ENCODE measurements around the gene LCNL1.

The LCNL1 gene

DNA sequence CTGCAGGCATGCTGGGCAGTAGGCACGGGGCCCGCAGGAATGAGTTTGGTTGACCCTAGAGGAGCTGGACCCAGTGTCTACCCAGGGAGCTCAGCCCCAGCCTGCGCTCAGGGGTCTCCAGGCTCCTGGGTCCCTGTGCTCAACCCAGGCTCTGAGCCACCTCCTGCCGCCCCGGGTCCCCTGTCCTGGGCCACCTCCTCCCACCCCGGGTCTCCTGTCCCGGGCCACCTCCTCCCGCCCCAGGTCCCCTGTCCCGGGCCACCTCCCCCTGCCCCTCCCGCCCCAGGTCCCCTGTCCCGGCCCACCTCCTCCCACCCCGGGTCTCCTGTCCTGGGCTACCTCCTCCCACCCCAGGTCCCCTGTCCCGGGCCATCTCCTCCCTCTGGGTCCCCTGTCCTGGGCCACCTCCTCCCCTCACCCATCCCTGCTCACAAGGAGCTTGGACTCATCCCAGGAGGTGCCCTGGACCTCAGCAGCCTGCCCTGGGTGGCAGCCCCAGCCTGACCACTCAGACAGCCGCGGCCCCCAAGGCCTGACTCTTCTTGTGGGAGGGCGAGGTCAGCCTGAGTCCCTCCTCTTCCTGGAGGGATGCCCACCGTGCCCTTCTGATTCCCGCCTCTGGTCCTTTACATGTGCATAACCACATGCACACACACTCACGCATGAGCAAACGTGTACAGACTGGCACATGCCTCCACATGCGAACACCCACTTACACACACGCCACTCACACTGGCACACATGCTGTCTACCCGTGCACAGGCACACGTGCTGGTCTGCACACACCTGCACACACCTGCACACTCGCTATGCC lies 28.3 kb upstream of the LCNL1 start:
- no peaks in the 10 kb centered on the region for H3K9me3 ChIP-seq (ENCODE audit: control insufficient read depth in 1 of 2, low read length in 2 of 2)
- no peak overlapping the region for H3K4me3 ChIP-seq (ENCODE audit: low read depth in 1 of 2, low read length in 2 of 2)
- H3K27ac ChIP-seq (ENCODE audit: low read depth, low read length), result no peak overlapping the region
- peaks cover 4 to 8% of the 10 kb centered on the region in 2 donors for H3K4me1 ChIP-seq (ENCODE audit: control insufficient read depth in 1 of 2, insufficient read depth in 2 of 2, low read length in 2 of 2)
- no peaks in the 10 kb centered on the region for H3K36me3 ChIP-seq (ENCODE audit: control insufficient read depth in 1 of 2, insufficient read depth in 2 of 2, low read length in 2 of 2)
- no peak overlapping the region for H3K9ac ChIP-seq (ENCODE audit: low read depth in 1 of 2, low read length in 2 of 2)
- H3K27me3 ChIP-seq (ENCODE audit: control insufficient read depth in 1 of 2, insufficient read depth in 2 of 2, low read length in 2 of 2), result no peaks in the 10 kb centered on the region

DNA sequence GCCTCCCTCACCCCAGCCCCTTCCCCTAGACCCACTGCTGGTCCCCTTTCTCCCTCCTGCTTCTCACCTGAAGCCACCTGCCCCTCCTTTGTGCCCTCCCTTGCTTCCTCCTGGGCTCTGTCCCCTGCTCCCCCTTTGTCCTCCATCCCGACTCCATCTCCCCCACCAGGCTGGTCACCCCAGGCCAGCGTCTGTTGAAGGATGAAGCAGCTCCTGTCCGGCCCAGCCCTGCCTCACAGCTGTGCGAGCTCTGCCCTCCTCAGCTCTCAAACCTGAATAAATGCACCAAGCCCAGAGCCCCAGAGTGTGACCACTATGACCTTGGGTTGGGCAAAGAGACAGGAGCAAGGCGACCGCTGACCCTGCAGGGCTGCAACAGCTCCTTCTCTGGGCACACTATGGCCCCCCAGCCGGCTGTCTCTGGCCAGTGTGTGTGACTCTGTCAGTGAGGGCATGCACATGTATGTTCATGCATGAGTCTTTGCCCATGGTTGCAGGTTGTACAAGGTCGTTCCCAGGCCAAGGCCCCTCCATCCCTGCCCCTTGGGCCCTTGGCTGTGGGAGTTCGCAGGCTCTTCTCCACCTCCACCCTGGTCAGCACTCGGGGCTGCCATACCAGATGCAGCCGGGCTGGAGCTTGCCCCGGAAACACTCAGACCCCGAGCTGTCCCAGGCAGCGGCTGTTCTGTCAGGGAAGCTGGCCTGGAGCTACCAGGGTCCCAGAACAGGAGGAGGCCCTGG lies 27.4 kb upstream of the LCNL1 start:
- no peak overlapping the region for H3K9ac ChIP-seq (ENCODE audit: low read depth in 1 of 2, low read length in 2 of 2)
- H3K4me1 ChIP-seq (ENCODE audit: control insufficient read depth in 1 of 2, insufficient read depth in 2 of 2, low read length in 2 of 2), result peaks cover 4 to 7% of the 10 kb centered on the region in 2 donors
- H3K27me3 ChIP-seq (ENCODE audit: control insufficient read depth in 1 of 2, insufficient read depth in 2 of 2, low read length in 2 of 2), result no peaks in the 10 kb centered on the region
- no peak overlapping the region for H3K4me3 ChIP-seq (ENCODE audit: low read depth in 1 of 2, low read length in 2 of 2)
- no peaks in the 10 kb centered on the region for H3K36me3 ChIP-seq (ENCODE audit: control insufficient read depth in 1 of 2, insufficient read depth in 2 of 2, low read length in 2 of 2)
- no peak overlapping the region for H3K27ac ChIP-seq (ENCODE audit: low read depth, low read length)
- no peaks in the 10 kb centered on the region for H3K9me3 ChIP-seq (ENCODE audit: control insufficient read depth in 1 of 2, low read length in 2 of 2)

DNA sequence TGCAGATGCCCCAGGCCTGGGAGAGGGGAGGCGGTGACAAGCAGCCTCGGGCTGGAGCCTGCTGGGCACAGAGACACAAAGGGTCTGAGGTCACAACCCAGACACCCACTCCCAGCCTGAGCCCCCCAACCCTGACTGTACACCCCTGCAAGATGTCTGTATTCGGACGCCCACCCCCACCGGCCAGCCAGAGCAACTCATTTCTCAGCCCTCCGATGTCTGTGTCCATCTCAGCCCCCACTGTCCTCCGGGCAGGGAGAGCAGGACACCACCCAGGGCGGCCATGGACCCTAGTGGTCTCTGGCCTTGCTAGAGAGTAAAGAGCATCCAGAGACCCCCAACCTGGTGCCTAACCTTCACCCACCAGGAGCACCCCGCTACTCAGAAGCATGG lies 26.9 kb upstream of the LCNL1 start:
- Histone ChIP-seq H3K9ac (ENCODE audit: low read depth in 1 of 2, low read length in 2 of 2) (no peak overlapping the region), H3K4me1 (ENCODE audit: control insufficient read depth in 1 of 2, insufficient read depth in 2 of 2, low read length in 2 of 2) (peaks cover 0 to 1% of the 10 kb centered on the region in 2 donors), H3K27me3 (ENCODE audit: control insufficient read depth in 1 of 2, insufficient read depth in 2 of 2, low read length in 2 of 2) (no peaks in the 10 kb centered on the region), H3K27ac (ENCODE audit: low read depth, low read length) (no peak overlapping the region), H3K4me3 (ENCODE audit: low read depth in 1 of 2, low read length in 2 of 2) (no peak overlapping the region), H3K9me3 (ENCODE audit: control insufficient read depth in 1 of 2, low read length in 2 of 2) (no peaks in the 10 kb centered on the region), H3K36me3 (ENCODE audit: control insufficient read depth in 1 of 2, insufficient read depth in 2 of 2, low read length in 2 of 2) (no peaks in the 10 kb centered on the region)

DNA sequence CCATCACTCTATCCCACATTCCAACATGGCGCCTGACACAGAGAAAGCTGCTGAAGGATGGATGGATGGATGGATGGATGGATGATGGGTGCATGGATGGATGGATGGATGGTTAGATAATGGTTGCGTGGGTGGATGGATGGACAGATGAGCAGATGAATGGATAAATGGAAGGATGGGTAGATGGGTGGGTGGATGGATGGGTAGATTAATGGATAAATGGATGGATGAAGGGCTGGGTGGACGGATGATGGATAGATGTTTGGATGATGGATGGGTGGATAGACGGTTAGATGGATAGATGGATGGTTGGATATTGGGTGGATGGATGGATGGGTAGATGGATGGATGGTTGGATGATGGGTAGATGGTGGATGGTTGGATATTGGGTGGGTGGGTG lies 26.2 kb upstream of the LCNL1 start:
- Histone ChIP-seq H3K9me3 (ENCODE audit: control insufficient read depth in 1 of 2, low read length in 2 of 2) (no peaks in the 10 kb centered on the region), H3K27ac (ENCODE audit: low read depth, low read length) (no peak overlapping the region), H3K36me3 (ENCODE audit: control insufficient read depth in 1 of 2, insufficient read depth in 2 of 2, low read length in 2 of 2) (no peaks in the 10 kb centered on the region), H3K27me3 (ENCODE audit: control insufficient read depth in 1 of 2, insufficient read depth in 2 of 2, low read length in 2 of 2) (no peaks in the 10 kb centered on the region), H3K4me1 (ENCODE audit: control insufficient read depth in 1 of 2, insufficient read depth in 2 of 2, low read length in 2 of 2) (no peaks in the 10 kb centered on the region), H3K4me3 (ENCODE audit: low read depth in 1 of 2, low read length in 2 of 2) (no peak overlapping the region), H3K9ac (ENCODE audit: low read depth in 1 of 2, low read length in 2 of 2) (no peak overlapping the region)

DNA sequence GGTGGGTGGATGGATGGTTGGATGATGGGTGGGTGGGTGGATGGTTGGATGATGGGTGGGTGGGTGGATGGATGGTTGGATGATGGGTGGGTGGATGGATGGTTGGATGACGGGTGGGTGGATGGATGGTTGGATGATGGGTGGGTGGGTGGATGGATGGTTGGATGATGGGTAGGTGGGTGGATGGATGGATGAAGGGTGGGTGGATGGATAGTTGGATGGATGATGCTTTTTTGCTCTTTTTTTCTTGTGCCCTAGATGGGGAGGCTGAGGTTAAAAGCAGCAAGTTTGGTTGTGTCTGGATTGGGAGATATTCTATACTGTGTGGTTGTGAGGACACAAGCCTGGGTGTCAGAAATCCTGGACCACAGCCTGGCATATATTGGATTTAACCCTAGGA lies 25.3 kb upstream of the LCNL1 start:
- Histone ChIP-seq H3K36me3 (ENCODE audit: control insufficient read depth in 1 of 2, insufficient read depth in 2 of 2, low read length in 2 of 2) (no peaks in the 10 kb centered on the region), H3K4me1 (ENCODE audit: control insufficient read depth in 1 of 2, insufficient read depth in 2 of 2, low read length in 2 of 2) (no peaks in the 10 kb centered on the region), H3K27me3 (ENCODE audit: control insufficient read depth in 1 of 2, insufficient read depth in 2 of 2, low read length in 2 of 2) (no peaks in the 10 kb centered on the region), H3K4me3 (ENCODE audit: low read depth in 1 of 2, low read length in 2 of 2) (no peak overlapping the region), H3K9me3 (ENCODE audit: control insufficient read depth in 1 of 2, low read length in 2 of 2) (no peaks in the 10 kb centered on the region), H3K27ac (ENCODE audit: low read depth, low read length) (no peak overlapping the region), H3K9ac (ENCODE audit: low read depth in 1 of 2, low read length in 2 of 2) (no peak overlapping the region)

DNA sequence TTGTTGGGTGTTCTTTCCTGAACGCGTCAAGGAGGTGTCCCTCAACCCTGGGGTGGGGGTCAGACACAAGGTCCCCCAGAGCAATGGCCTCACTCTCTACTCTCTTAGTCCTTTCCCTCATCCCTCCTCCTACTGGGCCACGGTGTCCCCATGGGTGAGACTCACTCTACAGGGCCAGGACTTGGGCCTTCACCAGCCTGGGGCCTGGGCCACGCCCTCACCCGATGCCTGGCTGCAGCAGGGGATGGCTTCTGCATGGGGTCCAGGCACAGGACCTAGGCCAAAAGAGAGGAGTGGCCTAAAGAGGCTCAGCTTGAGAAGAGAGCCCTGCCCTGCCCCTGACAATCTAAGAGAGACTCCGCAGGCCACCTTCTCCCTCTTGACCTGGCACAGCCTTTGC lies 24.9 kb upstream of the LCNL1 start:
- no peak overlapping the region for H3K9ac ChIP-seq (ENCODE audit: low read depth in 1 of 2, low read length in 2 of 2)
- no peaks in the 10 kb centered on the region for H3K4me1 ChIP-seq (ENCODE audit: control insufficient read depth in 1 of 2, insufficient read depth in 2 of 2, low read length in 2 of 2)
- H3K36me3 ChIP-seq (ENCODE audit: control insufficient read depth in 1 of 2, insufficient read depth in 2 of 2, low read length in 2 of 2), result no peaks in the 10 kb centered on the region
- no peak overlapping the region for H3K27ac ChIP-seq (ENCODE audit: low read depth, low read length)
- no peaks in the 10 kb centered on the region for H3K9me3 ChIP-seq (ENCODE audit: control insufficient read depth in 1 of 2, low read length in 2 of 2)
- H3K4me3 ChIP-seq (ENCODE audit: low read depth in 1 of 2, low read length in 2 of 2), result no peak overlapping the region
- H3K27me3 ChIP-seq (ENCODE audit: control insufficient read depth in 1 of 2, insufficient read depth in 2 of 2, low read length in 2 of 2), result no peaks in the 10 kb centered on the region

DNA sequence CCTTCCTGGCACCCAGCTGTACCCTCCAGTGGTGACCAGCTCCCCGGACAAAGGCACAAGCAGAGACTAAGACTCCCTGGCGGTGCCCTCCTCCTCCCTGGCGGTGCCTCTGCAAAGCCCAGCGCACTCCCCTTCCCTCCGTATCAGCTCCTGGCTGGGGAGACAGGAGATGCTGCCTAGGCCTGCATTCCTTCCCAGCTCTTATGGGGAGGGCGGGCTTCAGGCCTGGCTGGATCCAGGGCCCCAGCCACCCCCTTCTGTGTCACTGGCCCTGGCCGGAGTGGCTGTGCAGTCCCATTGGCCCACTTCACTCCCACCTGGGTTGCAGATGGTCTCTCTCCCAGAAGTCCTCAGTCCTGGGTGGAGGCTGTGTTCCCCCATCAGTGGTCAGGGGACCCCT lies 24.3 kb upstream of the LCNL1 start:
- no peaks in the 10 kb centered on the region for H3K4me1 ChIP-seq (ENCODE audit: control insufficient read depth in 1 of 2, insufficient read depth in 2 of 2, low read length in 2 of 2)
- no peak overlapping the region for H3K9ac ChIP-seq (ENCODE audit: low read depth in 1 of 2, low read length in 2 of 2)
- no peaks in the 10 kb centered on the region for H3K36me3 ChIP-seq (ENCODE audit: control insufficient read depth in 1 of 2, insufficient read depth in 2 of 2, low read length in 2 of 2)
- no peaks in the 10 kb centered on the region for H3K27me3 ChIP-seq (ENCODE audit: control insufficient read depth in 1 of 2, insufficient read depth in 2 of 2, low read length in 2 of 2)
- H3K9me3 ChIP-seq (ENCODE audit: control insufficient read depth in 1 of 2, low read length in 2 of 2), result no peaks in the 10 kb centered on the region
- H3K4me3 ChIP-seq (ENCODE audit: low read depth in 1 of 2, low read length in 2 of 2), result no peak overlapping the region
- no peak overlapping the region for H3K27ac ChIP-seq (ENCODE audit: low read depth, low read length)

DNA sequence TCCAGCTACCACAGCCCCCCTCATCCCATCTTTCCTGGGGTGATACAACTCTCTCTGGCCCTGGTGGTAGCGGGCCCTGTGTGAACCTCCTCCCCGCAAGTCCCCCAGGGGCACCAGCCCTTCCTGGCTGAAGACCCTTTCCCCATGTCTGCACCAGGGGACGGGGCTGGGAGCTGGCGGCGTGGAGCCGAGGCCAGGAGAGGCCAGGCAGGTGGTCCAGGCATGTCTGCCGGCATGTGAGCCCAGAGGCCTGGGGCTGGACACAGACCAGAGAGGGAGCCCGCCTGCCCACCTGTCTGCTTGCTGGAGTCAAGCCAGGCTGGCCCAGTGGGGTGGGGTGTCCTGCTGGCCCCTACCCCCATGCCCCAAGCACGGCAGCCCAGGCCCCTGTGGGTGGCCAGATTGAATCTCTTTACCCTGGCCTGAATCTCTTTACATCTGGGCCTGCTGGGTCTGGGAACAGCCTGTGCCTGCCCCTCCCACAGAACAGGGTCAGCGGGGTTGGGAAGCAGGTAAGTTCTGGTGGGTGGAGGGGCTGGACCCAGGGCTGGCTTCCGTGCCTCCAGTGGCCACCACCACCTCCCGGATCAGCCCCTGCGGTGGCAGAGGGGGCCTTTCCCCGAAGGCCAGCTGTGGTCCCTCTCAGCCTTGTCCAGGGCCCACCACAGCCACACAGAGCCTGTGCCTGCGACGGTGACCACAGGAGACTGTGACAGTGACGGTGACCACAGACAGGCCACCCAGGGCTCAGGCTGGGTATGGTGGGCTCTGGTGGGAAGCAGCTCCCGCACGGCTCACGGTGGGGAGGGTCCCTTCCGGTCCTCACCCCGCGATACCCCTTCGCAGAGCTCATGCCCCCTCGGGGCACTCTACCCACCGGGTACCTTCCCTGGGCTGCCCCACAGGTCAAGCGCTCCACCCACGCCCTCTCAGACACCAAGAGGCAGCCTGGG lies 23.6 kb upstream of the LCNL1 start:
- Histone ChIP-seq H3K27ac (ENCODE audit: low read depth, low read length) (no peak overlapping the region), H3K36me3 (ENCODE audit: control insufficient read depth in 1 of 2, insufficient read depth in 2 of 2, low read length in 2 of 2) (no peaks in the 10 kb centered on the region), H3K4me1 (ENCODE audit: control insufficient read depth in 1 of 2, insufficient read depth in 2 of 2, low read length in 2 of 2) (peaks cover 2% of the 10 kb centered on the region in 2 donors), H3K27me3 (ENCODE audit: control insufficient read depth in 1 of 2, insufficient read depth in 2 of 2, low read length in 2 of 2) (no peaks in the 10 kb centered on the region), H3K9me3 (ENCODE audit: control insufficient read depth in 1 of 2, low read length in 2 of 2) (no peaks in the 10 kb centered on the region), H3K4me3 (ENCODE audit: low read depth in 1 of 2, low read length in 2 of 2) (no peak overlapping the region), H3K9ac (ENCODE audit: low read depth in 1 of 2, low read length in 2 of 2) (no peak overlapping the region)

DNA sequence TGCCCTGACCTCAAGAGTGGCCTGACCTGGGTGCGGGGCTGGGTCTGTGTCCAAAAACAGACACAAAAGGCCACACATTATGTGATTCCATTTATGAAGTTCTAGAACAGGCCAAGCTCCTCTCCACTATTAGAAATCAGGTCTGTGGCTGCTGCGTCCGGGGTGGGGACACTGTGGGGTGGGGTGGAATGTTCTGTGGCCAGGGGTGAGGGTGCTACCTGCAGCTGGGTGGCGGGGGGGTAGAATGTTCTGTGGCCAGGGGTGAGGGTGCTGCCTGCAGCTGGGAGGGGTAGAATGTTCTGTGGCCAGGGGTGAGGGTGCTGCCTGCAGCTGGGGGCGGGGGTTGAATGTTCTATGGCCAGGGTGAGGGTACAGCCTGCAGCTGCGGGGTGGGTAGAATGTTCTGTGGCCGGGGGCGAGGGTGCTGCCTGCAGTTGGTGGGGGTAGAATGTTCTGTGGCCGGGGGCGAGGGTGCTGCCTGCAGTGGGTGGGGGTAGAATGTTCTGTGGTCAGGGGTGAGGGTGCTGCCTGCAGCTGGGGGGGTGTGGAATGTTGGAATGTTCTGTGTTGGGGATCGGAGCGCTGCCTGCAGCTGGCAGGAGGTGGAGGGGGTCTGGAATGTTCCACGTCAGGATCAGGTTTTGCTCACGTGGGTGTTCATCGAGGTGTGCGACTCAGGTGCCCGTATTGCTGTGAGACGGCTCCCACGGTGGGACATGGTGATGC lies 22.4 kb upstream of the LCNL1 start:
- no peaks in the 10 kb centered on the region for H3K36me3 ChIP-seq (ENCODE audit: control insufficient read depth in 1 of 2, insufficient read depth in 2 of 2, low read length in 2 of 2)
- H3K4me3 ChIP-seq (ENCODE audit: low read depth in 1 of 2, low read length in 2 of 2), result no peak overlapping the region
- no peaks in the 10 kb centered on the region for H3K9me3 ChIP-seq (ENCODE audit: control insufficient read depth in 1 of 2, low read length in 2 of 2)
- H3K27ac ChIP-seq (ENCODE audit: low read depth, low read length), result no peak overlapping the region
- H3K9ac ChIP-seq (ENCODE audit: low read depth in 1 of 2, low read length in 2 of 2), result no peak overlapping the region
- H3K4me1 ChIP-seq (ENCODE audit: control insufficient read depth in 1 of 2, insufficient read depth in 2 of 2, low read length in 2 of 2), result peaks cover 9% of the 10 kb centered on the region in 2 donors
- H3K27me3 ChIP-seq (ENCODE audit: control insufficient read depth in 1 of 2, insufficient read depth in 2 of 2, low read length in 2 of 2), result no peaks in the 10 kb centered on the region
